NCI-H524 (cell line): ENCODE data around the gene ERAL1.
"Not testable (repeated sequence)": the region's sequence is repeated elsewhere in the genome, so short reads cannot be mapped to it uniquely, and the experiment has no call there.

Source experiments
- DNase-seq, 2 experiments: peaks; one replicate each; lab custom pipeline; 2025; lab: John Stamatoyannopoulos, UW

ERAL1 gene

GRCh38 chr17:28879886-28880571 lies 25.2 kb downstream of the ERAL1 start:
- DNase-seq = no peak

GRCh38 chr17:28880572-28880945 lies 25.7 kb downstream of the ERAL1 start:
- no peak for DNase-seq

DNA sequence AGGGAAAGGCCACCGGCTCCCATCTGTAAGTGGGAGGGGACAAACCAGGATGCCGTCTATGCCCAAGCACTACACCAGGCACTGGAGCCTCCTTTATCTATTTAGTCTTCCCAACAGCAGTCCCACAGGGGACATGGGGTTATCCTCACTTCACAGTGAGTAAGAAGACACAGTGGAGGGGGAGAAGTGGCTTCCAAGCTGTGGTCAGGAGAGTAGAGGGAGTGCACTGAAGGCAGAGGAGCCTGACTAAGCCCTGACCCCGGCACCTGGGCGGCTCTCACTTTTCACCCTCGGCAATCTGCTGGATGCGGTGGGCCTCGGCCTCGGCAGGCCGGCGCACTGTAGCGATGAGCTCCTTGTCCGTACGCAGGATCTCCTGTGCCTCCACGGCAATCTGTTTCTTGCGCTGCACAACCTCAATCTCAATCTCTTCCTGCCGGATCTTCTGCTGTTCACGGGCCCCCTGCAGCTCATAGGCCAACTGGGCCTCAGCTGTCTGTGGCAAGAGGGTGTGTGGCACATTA lies 26.8 kb downstream of the ERAL1 start:
- no peak for DNase-seq

- DNase-seq = no peak
These were observed 27.5 kb downstream of the ERAL1 start for GRCh38 chr17:28882154-28882895.

- no peak for DNase-seq
These were observed 29.3 kb downstream of the ERAL1 start for GRCh38 chr17:28883967-28884702.

DNA sequence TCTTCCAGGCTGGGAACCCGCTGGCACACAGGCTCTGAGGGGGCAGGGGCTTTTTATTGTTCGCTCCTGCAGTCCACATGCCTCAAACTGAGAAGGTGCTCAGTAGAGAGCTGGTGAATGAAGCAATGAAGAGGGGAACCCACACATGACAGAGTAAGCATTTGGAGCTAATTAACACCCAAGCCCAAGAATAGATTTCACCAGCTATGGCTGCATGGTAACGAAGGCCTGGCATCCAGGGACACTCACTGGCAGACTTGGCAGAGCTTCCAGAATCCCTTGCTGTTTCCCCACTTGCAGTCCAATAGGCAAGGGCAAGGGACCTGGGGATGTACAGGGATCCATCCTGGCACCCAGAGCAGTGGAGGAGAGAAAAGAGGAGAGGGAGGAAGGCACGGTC lies 30.5 kb downstream of the ERAL1 start:
- DNase-seq = no peak

- no peak for DNase-seq
These were observed 31.1 kb downstream of the ERAL1 start for GRCh38 chr17:28885951-28886350.

- no peak for DNase-seq
These were observed 33.2 kb downstream of the ERAL1 start for GRCh38 chr17:28887871-28888471.

- DNase-seq = no peak
These were observed 34.0 kb downstream of the ERAL1 start for GRCh38 chr17:28888832-28889231.

GRCh38 chr17:28889996-28890395 lies 35.2 kb downstream of the ERAL1 start:
- DNase-seq = no peak

DNA sequence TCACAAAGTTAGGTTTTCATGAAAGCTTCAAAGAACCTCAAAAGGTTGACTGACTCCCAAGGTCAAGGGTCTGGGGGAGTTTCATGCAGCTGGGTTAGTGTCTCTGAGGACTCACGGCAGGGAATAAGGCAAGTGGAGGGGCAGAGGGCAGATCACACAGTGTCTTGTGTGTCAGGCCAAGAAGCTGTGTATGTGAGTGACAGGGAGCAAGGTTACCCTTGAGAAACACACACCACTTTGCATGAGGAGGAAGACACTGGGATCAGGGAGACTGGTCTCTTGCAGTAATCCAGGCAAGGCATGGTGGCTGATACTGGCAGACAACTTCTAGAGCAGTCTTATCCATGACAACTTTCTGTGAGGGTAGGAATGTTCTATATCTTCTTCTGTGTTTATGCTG lies 36.4 kb downstream of the ERAL1 start:
- no peak for DNase-seq

- DNase-seq = no peak
These were observed 37.2 kb downstream of the ERAL1 start for GRCh38 chr17:28892024-28892423.

GRCh38 chr17:28893248-28894183 lies 38.7 kb downstream of the ERAL1 start:
- not testable (repeated sequence) for DNase-seq

DNA sequence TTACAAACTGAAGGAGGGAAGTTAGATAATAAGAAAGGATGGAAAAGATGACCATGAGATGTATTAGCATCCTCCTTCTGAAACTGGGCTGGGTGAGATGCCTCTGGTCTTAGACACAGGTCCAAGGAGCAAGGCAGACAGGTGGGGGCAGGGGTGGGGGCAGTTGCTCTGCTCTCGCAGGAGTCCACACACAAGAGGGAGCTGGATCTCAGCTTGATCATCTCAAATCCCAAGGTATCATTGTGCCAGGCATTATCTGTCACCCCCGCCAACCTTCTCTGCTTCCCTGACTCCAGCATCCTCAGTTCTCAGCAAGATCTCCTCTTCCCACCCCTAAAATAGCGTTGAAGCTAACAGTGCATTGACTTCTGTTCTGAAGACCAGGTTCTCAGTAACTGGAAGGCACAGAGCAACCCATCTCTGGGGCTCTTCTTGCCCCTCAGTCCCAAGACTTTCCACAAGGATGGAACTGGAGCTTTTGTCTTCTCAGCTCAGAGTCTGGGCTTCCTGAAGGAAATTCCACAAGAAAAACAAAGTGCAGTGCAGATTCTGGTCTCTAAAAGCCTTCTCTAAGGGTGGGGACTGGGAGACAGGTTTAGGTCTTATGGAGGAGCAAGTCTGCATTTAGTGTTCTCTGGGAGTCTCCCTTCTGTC lies 41.1 kb downstream of the ERAL1 start:
- DNase-seq = no peak

GRCh38 chr17:28896491-28896883 lies 41.7 kb downstream of the ERAL1 start:
- peak in 1 of 2 experiments; percentile 61 for DNase-seq

DNA sequence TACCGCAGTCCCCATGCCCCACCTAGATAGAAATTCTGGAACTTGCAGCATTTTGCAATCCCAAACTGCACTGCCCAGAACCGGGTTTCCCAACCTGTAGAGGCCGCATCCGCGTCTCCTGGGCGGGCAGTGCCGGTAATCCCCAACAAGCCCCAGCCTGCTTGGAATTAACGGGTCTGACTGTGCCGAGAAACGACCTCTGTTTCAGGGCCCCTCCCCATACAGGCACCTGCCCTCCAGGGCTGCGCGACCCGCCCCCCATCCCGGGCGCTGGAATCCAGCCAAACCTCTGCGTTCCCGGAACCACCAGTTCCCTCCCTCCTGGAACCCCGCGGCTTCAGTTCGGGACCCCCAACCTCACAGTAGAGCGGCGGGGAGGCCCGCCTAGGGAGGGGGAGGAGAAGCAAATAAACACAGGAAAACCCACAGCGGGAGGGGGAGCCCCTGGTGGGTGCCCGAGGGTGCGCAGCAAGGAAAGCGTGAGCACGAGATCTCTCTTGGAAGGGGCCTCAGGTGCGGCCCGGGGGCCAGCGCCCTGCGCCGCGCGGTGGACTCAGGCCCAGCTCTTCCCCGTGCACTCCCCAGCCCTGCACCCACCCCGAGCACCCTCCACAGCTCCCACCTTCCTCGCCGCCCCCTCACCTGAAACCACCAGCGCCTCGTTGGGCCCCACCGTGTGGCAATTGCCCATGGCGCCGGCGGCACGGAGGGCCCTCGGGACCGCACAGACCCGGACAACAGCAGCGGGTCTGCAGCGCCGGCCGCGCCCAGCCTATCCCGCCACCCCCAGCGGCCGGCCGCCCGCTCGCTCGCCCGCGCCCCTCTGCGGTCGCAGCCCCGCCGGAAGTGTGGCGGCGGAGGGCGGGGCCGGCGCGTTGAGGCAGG lies 42.3 kb downstream of the ERAL1 start, which contains the start of gene FLOT2:
Gene FLOT2 (minus strand): TSS at position 850 of the 885 bp plus-strand sequence. CDS start 159 bp downstream, at position 691.
- peak; percentile 73 to 91 for DNase-seq

GRCh38 chr17:28897769-28898526 lies 43.1 kb downstream of the ERAL1 start:
- DNase-seq = peak in 1 of 2 experiments; percentile 71

DNA sequence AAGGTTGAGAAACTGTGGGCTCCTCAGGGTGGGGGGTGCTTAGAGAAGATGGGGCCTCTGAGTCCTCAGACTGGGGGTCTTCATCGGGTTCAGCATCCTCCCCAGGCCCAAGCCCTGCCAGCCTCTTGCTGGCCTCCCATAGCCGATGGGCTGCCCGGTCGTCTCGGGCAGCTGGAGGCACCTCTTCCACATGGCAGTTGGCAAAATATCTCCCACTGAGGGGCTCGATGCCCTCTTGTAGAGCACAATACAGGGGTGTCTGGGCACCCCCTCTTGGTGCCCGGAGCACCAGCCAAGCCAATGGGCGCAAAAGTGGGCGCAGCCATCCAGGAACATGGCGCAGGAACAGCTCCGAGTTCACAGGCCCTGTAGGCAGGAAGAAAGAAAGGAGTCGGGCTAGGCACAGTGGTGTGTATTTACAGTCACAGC lies 43.7 kb downstream of the ERAL1 start:
- DNase-seq = no peak
